Measurements from ENCODE around the gene USP6NL.

Gene USP6NL

DNA sequence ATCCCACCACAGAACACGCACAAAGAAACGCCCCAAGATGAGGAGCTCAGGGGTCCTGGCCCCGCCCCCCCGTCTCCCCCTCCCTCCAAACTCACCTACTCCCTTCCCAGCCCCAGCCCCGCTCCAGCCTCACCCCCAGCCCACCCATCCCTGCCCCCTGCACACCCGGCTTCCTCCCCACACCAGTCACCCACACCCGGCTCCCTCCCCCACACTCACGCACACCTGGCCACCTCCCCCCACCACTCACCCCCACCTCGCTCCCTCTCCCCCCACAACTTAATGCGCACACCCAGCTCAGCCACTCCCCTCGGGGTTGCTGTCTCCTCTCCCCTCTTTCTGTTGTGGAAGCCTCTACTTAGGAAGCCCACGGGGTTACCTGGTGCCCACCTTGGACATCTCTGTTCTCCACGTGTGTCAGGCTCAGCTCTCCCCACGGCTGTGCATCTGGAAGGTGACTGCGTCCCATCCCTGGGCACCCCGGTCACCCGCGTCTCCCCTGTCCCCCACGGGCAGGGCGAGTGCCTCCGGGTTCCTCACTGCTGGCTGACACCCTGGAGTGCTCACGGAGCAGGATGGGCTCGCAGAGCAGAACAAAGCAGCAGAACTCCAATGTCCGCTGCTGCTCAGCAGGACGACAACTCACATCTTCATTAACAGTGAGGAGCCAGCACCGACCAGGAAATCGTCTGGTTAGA lies 166.8 kb downstream of the USP6NL start:
- H3K4me3 ChIP-seq (ENCODE audit: low read length): no peak overlapping the region
- TF ChIP-seq, protein P1, sequence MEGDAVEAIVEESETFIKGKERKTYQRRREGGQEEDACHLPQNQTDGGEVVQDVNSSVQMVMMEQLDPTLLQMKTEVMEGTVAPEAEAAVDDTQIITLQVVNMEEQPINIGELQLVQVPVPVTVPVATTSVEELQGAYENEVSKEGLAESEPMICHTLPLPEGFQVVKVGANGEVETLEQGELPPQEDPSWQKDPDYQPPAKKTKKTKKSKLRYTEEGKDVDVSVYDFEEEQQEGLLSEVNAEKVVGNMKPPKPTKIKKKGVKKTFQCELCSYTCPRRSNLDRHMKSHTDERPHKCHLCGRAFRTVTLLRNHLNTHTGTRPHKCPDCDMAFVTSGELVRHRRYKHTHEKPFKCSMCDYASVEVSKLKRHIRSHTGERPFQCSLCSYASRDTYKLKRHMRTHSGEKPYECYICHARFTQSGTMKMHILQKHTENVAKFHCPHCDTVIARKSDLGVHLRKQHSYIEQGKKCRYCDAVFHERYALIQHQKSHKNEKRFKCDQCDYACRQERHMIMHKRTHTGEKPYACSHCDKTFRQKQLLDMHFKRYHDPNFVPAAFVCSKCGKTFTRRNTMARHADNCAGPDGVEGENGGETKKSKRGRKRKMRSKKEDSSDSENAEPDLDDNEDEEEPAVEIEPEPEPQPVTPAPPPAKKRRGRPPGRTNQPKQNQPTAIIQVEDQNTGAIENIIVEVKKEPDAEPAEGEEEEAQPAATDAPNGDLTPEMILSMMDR (conservative IDR thresholded peaks at IDR 0.05; ENCODE audit: low read depth, low read length): no peak
- DNase-seq (ENCODE audit: low read depth): no peak

DNA sequence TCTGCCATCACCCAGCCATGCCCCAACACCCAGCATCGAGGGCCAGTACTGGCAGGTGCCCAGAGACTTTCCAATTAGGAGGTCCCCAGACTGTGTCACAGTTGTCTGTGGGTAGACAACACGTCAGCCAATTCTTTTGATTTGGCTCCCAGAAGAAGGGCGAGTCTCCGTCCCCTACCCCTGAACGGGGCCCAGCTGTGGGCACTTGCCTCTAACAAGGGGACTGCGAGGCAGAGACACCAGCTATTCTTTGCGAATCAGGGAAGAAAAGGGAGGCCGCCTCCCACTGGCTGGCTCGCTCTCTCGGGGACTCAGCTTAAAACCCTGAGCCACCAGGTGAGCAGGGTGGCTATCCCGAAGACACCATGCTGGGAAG lies 167.3 kb downstream of the USP6NL start:
- TF ChIP-seq, protein P1 (conservative IDR thresholded peaks at IDR 0.05; ENCODE audit: low read depth, low read length): no peak
- no peak overlapping the region for H3K4me3 ChIP-seq (ENCODE audit: low read length)
- no peak for DNase-seq (ENCODE audit: low read depth)

DNA sequence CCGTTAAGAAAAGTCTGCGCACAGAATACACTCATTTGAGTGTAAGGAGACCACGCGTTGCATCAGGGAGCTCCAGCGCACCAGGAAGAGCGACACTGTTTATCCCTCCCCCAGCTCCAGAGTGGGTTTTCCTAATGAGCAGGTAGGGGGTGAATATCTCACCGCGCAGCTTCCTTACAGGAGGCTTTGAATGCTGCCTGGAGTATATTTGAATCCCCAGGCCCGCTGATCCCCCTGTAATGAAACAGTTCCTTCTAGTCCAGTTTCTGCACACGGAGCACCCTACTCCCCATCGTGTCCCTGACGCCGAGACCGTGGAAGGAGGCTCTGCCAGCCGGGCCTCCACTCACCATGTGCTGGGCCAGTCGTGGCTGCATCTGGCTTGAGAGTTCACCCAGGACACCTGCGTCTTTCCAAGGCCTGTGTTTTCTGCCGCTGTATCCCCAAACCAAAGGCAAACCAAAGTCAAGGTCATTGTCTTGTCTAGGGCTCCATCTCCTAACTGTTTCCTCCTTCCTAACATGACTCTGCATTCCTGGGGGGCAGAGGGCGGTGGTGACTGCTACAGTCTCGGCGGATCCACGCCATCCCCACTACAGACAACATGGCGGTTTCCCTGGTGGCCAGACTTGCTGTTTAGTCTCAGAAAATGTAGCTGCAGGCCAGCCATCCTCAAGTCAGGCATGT lies 167.8 kb downstream of the USP6NL start:
- TF ChIP-seq, protein P1 (conservative IDR thresholded peaks at IDR 0.05; ENCODE audit: low read depth, low read length): no peak
- DNase-seq (ENCODE audit: low read depth): no peak
- H3K4me3 ChIP-seq (ENCODE audit: low read length): no peak overlapping the region

DNA sequence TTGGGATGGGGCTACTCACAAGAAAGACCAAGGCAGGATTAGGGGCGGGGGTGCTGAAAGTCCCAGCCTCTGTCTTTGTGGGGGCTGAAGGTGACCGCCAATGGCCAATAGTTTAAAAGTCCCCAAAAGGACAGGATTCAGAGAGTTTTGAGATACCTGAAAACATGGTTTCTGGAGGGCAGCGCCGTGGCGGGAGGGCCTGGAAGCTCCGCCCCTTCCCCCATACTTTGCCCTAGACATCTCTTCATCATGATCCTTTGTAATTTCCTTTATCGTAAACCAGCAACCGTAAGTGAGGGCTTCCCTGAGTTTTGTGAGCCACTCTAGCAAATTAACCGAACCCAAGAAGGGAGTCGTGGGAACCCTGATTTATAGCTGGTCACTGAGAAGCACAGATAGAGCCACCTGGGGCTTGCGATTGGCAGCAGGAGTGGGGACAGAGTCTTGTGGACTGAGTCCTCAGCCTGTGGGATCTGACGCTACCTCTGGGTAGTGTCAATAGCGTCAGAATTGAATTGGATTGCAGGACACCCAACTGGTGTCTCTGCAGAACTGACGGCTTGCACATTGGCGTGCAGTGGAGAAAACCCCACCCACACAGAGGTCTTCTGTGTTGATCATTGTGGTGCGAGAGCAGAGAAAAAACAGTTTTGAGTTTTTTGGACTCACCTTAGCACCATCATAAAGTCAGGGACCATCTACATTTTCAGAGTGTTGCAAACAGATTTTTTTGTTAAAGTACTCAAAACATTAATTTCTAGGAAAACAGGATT lies 169.3 kb downstream of the USP6NL start:
- TF ChIP-seq, protein P1 (conservative IDR thresholded peaks at IDR 0.05; ENCODE audit: low read depth, low read length): no peak
- DNase-seq (ENCODE audit: low read depth): no peak
- no peak overlapping the region for H3K4me3 ChIP-seq (ENCODE audit: low read length)

DNA sequence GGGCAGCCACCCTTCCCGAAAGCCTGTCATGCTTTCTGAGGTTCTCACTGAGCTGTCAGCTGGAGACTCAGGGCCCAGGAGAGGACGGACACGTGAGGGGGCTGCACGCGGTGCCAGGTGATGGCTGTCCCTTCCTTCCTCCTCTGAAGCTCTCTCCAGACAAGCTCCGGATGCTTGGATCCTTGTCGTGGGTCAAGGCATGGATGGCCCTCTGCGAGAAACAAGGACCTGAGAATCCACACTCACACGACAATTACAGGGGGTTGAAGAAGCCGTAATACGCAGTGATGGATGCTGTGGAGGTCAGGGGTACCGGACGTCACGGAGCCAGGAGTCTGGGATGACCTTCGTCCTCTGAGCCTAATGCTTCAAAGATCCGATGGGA lies 170.3 kb downstream of the USP6NL start:
- no peak overlapping the region for H3K4me3 ChIP-seq (ENCODE audit: low read length)
- TF ChIP-seq, protein P1 (conservative IDR thresholded peaks at IDR 0.05; ENCODE audit: low read depth, low read length): no peak
- DNase-seq (ENCODE audit: low read depth): no peak

DNA sequence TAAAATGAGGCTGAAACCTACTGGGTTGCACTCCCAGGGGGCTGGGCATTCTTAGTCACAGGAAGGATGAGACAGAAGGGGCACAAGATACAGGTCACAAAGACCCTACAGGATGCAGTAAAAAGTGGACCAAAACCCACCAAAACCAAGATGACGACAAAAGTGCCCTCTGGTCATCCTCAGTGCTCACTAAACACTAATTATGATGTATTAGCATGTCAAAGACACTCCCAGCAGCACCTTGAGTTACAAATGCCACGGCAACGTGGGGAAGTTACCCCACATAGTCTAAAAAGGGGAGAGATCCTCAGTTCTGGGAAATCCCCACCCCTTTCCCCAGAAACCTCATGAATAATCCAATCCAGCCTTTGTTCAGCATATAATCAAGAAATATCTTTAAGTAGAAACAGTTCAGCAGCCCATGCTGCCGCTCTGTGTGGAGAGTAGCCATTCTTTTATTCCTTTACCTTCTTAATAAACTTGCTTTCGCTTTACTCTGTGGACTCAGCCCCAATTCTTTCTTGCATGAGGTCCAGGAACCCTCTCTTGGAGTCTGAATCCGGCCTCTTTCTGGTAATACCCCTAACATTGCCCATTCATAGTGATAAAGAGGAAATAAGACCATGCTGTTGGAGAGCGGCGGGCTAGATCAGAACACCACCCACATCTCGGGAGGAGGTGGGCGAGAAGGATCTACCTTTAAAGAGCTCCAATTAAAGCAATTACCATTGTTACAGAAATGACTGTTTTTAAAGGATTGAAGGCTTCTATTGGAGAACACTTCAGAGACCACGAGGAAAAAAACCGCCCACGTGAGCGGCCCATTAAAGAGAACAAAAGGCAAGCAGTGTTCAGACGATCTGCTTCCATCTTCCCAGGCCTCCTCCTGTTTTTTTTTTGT lies 170.9 kb downstream of the USP6NL start:
- TF ChIP-seq, protein P1 (conservative IDR thresholded peaks at IDR 0.05; ENCODE audit: low read depth, low read length): no peak
- no peak for DNase-seq (ENCODE audit: low read depth)
- H3K4me3 ChIP-seq (ENCODE audit: low read length): no peak overlapping the region
